Thyroid gland (tissue), 4 donors: ENCODE data around the gene CREBRF. TPM values are rescaled to one million over a fixed set of nuclear protein-coding genes. Genes with fewer than 3 reads are reported as not detected.
A peak's percentile ranks its signal among the peaks of the same experiment; 100 is the strongest.

Experiments used
- DNase-seq, 2 donors: peaks; one replicate each; pipeline ENCODE4 v3.0.0-alpha.2; 2019
- H3K27ac ChIP-seq, 3 donors: fragments of 200-600 bp; sonication (generic); 1 replicate in 2 of 3; 2 replicates in 1 of 3; pipeline ENCODE4 v1.5.1; 2016 to 2019; ENCODE audit warnings: mild to moderate bottlenecking in 1 of 3, moderate library complexity in 1 of 3
- H3K27me3 ChIP-seq: fragments of 200-600 bp; sonication (generic); one replicate; pipeline ENCODE4 v1.5.1; 2019
- H3K36me3 ChIP-seq, 2 donors: fragments of 200-600 bp; sonication (generic); one replicate each; pipeline ENCODE4 v1.5.1; 2016 to 2019
- H3K4me1 ChIP-seq, 2 donors: fragments of 200-600 bp; sonication (generic); one replicate each; pipeline ENCODE4 v1.5.1; 2017 to 2019
- H3K4me3 ChIP-seq, 3 donors: fragments of 200-600 bp; sonication (generic); replicated peaks in 1 of 3; 1 replicate in 2 of 3; 2 replicates in 1 of 3; pipeline ENCODE4 v1.5.1; 2016; ENCODE audit warnings: mild to moderate bottlenecking in 1 of 3
- H3K9me3 ChIP-seq: fragments of 200-600 bp; sonication (generic); one replicate; pipeline ENCODE4 v1.5.1; 2017
- POLR2A ChIP-seq, 2 donors: fragments of 450-650 bp; IDR thresholded peaks; one replicate each; pipeline ENCODE4 v1.6.1; 2017; ENCODE audit warnings: antibody characterized with exemption in 2 of 2, mild to moderate bottlenecking in 2 of 2, moderate library complexity in 1 of 2
- whole genome bisulfite sequencing, 2 donors: methylation state at CpG; one replicate each; pipeline ENCODE4 v1.1.5; 2017; 5-methylcytosine and 5-hydroxymethylcytosine counted together
- intact Hi-C: fragments of 100-400 bp; cut with DNase I; formaldehyde crosslinking; loops from one replicate; pipeline ENCODE4 v1.15.1; 2023
- small RNA-seq: library from RNA; depleted of rRNA; stranded (forward); fragments of <200 nt; gene quantifications from one replicate; pipeline ENCODE3, GENCODE V24; 2016
- total RNA-seq, 4 donors: library from RNA; depleted of rRNA; stranded (reverse); fragments of >200 nt; gene quantifications; one replicate each; pipeline ENCODE4 v1.2.3, GENCODE V29; 2016
- TF ChIP-seq, protein P1 (sequence below), 6 experiments: fragments of 200-600 bp in 3 of 6; fragments of 450-650 bp in 3 of 6; sonication (generic) in 3 of 6; IDR thresholded peaks; one replicate each; pipeline ENCODE4 v1.5.1; 2016 to 2019; ENCODE audit warnings: antibody characterized with exemption in 6 of 6, mild to moderate bottlenecking in 2 of 6, inconsistent platforms in 1 of 6, moderate library complexity in 1 of 6

CREBRF gene
- total RNA-seq, 4 donors from 2014 or later, result 47.7 to 125 (median 77.3) TPM

DNA sequence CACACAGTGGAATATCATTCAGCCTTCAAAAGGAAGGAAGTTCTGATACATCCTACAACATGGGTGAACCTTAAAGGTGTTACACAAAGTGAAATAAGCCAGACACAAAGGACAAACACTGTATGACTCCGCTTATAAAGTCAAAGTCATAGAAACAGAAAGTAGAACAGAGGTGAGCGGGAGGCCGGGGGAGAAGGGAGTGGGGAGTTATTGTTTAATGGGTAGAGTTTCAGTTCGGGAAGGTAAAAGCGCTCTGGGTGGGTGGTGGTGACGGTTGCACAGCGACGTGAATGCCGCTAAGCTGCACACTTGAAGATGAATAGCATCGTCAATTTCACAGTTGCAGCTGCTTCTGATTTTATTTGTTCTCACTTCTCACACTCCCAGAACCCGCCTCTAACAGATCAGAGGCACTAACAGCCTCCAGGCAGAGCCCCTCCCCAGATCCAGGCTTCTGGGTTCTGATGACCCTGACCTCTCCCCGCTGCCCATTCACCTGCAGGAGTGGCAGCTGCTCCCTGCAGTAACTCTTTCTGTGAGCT, 122.3 kb downstream of the CREBRF start:
- WGBS, 2 donors, result 84 to 87% methylated on average over 12 of the region's 12 CpGs
- DNase-seq, result no peak
- TF ChIP-seq, protein P1, sequence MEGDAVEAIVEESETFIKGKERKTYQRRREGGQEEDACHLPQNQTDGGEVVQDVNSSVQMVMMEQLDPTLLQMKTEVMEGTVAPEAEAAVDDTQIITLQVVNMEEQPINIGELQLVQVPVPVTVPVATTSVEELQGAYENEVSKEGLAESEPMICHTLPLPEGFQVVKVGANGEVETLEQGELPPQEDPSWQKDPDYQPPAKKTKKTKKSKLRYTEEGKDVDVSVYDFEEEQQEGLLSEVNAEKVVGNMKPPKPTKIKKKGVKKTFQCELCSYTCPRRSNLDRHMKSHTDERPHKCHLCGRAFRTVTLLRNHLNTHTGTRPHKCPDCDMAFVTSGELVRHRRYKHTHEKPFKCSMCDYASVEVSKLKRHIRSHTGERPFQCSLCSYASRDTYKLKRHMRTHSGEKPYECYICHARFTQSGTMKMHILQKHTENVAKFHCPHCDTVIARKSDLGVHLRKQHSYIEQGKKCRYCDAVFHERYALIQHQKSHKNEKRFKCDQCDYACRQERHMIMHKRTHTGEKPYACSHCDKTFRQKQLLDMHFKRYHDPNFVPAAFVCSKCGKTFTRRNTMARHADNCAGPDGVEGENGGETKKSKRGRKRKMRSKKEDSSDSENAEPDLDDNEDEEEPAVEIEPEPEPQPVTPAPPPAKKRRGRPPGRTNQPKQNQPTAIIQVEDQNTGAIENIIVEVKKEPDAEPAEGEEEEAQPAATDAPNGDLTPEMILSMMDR (IDR thresholded peaks at IDR 0.05), result no peak
- TF ChIP-seq POLR2A (IDR thresholded peaks at IDR 0.05), result no peak
- H3K4me1 ChIP-seq, result no peaks in the 10 kb centered on the region
- no peak overlapping the region for H3K4me3 ChIP-seq
- H3K27ac ChIP-seq, result no peak overlapping the region
- no peaks in the 10 kb centered on the region for H3K27me3 ChIP-seq
- H3K36me3 ChIP-seq, result no peaks in the 10 kb centered on the region
- intact Hi-C loops, result no loop called here
- no peaks in the 10 kb centered on the region for H3K9me3 ChIP-seq

DNA sequence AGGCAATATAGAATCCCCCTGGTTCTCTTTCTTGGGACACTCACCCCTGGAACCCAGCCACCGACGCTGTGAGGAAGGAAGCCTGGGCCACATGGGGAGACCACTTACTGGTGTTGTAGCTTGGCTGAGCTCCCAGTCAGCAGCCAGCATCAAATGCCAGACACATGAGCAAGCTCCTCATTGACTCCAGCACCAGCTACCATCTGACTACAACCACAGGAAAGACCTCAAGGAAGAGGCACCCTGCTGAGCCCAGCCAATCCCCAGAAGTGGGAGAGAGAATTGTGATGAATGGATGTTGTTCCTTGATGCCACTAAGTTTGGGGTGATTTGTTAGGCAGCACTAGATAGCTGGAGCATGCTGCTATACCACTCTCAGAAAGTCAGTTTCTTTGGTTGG, 124.2 kb downstream of the CREBRF start:
- Histone ChIP-seq H3K27me3 (no peaks in the 10 kb centered on the region), H3K36me3 (no peaks in the 10 kb centered on the region), H3K4me1 (no peaks in the 10 kb centered on the region), H3K27ac (no peak overlapping the region), H3K9me3 (no peaks in the 10 kb centered on the region), H3K4me3 (no peak overlapping the region)
- WGBS, 2 donors, result 86 to 94% methylated on average over 2 of the region's 2 CpGs
- TF ChIP-seq, protein P1 (IDR thresholded peaks at IDR 0.05), result no peak
- TF ChIP-seq POLR2A (IDR thresholded peaks at IDR 0.05), result no peak
- DNase-seq, result no peak
- intact Hi-C loops, result no loop called here

GRCh38 chr5:173187054-173187743, 131.0 kb downstream of the CREBRF start:
- WGBS, 2 donors, result 76 to 78% methylated on average over 10 of the region's 11 CpGs
- no peaks in the 10 kb centered on the region for H3K27me3 ChIP-seq
- no peak overlapping the region for H3K27ac ChIP-seq
- no peaks in the 10 kb centered on the region for H3K4me1 ChIP-seq
- H3K4me3 ChIP-seq, result no peak overlapping the region
- TF ChIP-seq, protein P1 (IDR thresholded peaks at IDR 0.05), result no peak
- TF ChIP-seq POLR2A (IDR thresholded peaks at IDR 0.05), result no peak
- DNase-seq, result no peak
- no peaks in the 10 kb centered on the region for H3K36me3 ChIP-seq
- intact Hi-C loops, result no loop called here
- H3K9me3 ChIP-seq, result no peaks in the 10 kb centered on the region

GRCh38 chr5:173188280-173188679, 132.1 kb downstream of the CREBRF start:
- H3K4me3 ChIP-seq, result no peak overlapping the region
- H3K27ac ChIP-seq, result no peak overlapping the region
- H3K9me3 ChIP-seq, result no peaks in the 10 kb centered on the region
- WGBS, 2 donors, result 76 to 81% methylated on average over 2 of the region's 2 CpGs
- intact Hi-C loops, result no loop called here
- H3K4me1 ChIP-seq, result no peaks in the 10 kb centered on the region
- H3K27me3 ChIP-seq, result no peaks in the 10 kb centered on the region
- TF ChIP-seq POLR2A (IDR thresholded peaks at IDR 0.05), result no peak
- no peak for DNase-seq
- no peaks in the 10 kb centered on the region for H3K36me3 ChIP-seq

Small RNAs within 50 kb of the gene (small RNA-seq; reads per million reads assigned to genes)
- gene RF00019, result not detected
- 89.8 reads per million, percentile 96 among the genes with 10 or more reads in this experiment for gene SNORA74B

Other genes starting within 250 kb of the CREBRF start
- gene ERGIC1, start 222.1 kb upstream of the CREBRF start, total RNA-seq, result 100 to 1,000 TPM; 156 to 214 (median 175) TPM
- 10 to 100 TPM; 27.2 to 46.7 (median 42.9) TPM for gene RPL26L1, start 96.9 kb upstream of the CREBRF start, total RNA-seq
- 100 to 1,000 TPM; 170 to 254 (median 198) TPM for gene ATP6V0E1, start 72.6 kb upstream of the CREBRF start, total RNA-seq
- gene BNIP1, start 88.2 kb downstream of the CREBRF start, total RNA-seq, result 10 to 100 TPM; 12.0 to 15.9 (median 15.6) TPM
- gene NKX2-5, start 178.9 kb downstream of the CREBRF start, total RNA-seq, result not detected